Testis (tissue), 3 donors: ENCODE data around the gene MEIS2. TPM values are rescaled to one million over a fixed set of nuclear protein-coding genes. Genes with fewer than 3 reads are reported as not detected.

ENCODE experiments used
- DNase-seq: peaks from one replicate; pipeline ENCODE4 v3.0.0-alpha.2; 2019
- H3K27ac ChIP-seq, 2 donors: fragments of 200-600 bp; sonication (generic); one replicate each; pipeline ENCODE4 v1.5.1; 2019
- H3K27me3 ChIP-seq: fragments of 200-600 bp; sonication (generic); one replicate; pipeline ENCODE4 v1.5.1; 2019
- H3K36me3 ChIP-seq: fragments of 200-600 bp; sonication (generic); one replicate; pipeline ENCODE4 v1.5.1; 2017; ENCODE audit warnings: low read depth; ENCODE audit errors: missing control alignments
- H3K4me1 ChIP-seq: fragments of 200-600 bp; sonication (generic); one replicate; pipeline ENCODE4 v1.5.1; 2019
- H3K4me3 ChIP-seq, 2 donors: fragments of 200-600 bp; sonication (generic); one replicate each; pipeline ENCODE4 v1.5.1; 2017 to 2019
- H3K9me3 ChIP-seq: fragments of 200-600 bp; sonication (generic); one replicate; pipeline ENCODE4 v1.5.1; 2017
- CTCF ChIP-seq, 3 experiments: fragments of 450-650 bp in 2 of 3; fragments of 200-600 bp in 1 of 3; sonication (generic) in 1 of 3; IDR thresholded peaks; one replicate each; pipeline ENCODE4 v1.5.1; 2016 to 2019; ENCODE audit warnings: antibody characterized with exemption in 3 of 3, mild to moderate bottlenecking in 2 of 3, moderate library complexity in 1 of 3
- POLR2A ChIP-seq: fragments of 450-650 bp; IDR thresholded peaks from one replicate; pipeline ENCODE4 v1.6.1; 2017; ENCODE audit warnings: antibody characterized with exemption, mild to moderate bottlenecking, moderate library complexity
- WGBS, 2 donors: methylation state at CpG; one replicate each; pipeline ENCODE4 v1.1.5; 2018; 5-methylcytosine and 5-hydroxymethylcytosine counted together
- intact Hi-C: fragments of 100-400 bp; cut with DNase I; formaldehyde crosslinking; loops from one replicate; pipeline ENCODE4 v1.15.1; 2023; ENCODE audit warnings: low total_unique reads
- polyA plus RNA-seq: library from polyadenylated mRNA; stranded (reverse); fragments of 350-450 nt; fragmentation: Illumina TruSeq; extraction: RNeasy Lipid Tissue Mini Kit (QIAGEN cat#74804); gene quantifications from one replicate; pipeline ENCODE4 v1.2.3, GENCODE V29; 2014; ENCODE audit warnings: low read depth, low replicate concordance; ENCODE audit not compliant: insufficient read depth
- total RNA-seq, 2 donors: library from RNA; depleted of rRNA; stranded (reverse); fragments of >200 nt; gene quantifications; one replicate each; pipeline ENCODE4 v1.2.3, GENCODE V29; 2016

MEIS2 gene
- total and polyA plus RNA-seq, 3 donors from 2014 or later = 7.0 to 19.4 (median 15.7) TPM

- Histone ChIP-seq H3K27ac (peak overlapping the region; percentile 88 to 94), H3K27me3 (no peaks in the 10 kb centered on the region), H3K4me1 (peaks cover 6% of the 10 kb centered on the region), H3K9me3 (no peaks in the 10 kb centered on the region), H3K4me3 (peak overlapping the region; percentile 77 to 82), H3K36me3 (no peaks in the 10 kb centered on the region)
- TF ChIP-seq POLR2A (no peak), CTCF (IDR thresholded peaks at IDR 0.05) (no peak)
- peak; percentile 37 for DNase-seq
- WGBS, 2 donors = 2 to 3% methylated on average over 38 of the region's 38 CpGs
- intact Hi-C loops = no loop called here
Observed at GRCh38 chr15:37102305-37103162, 2.2 kb upstream of the MEIS2 start.

GRCh38 chr15:37101980-37102304, 1.6 kb upstream of the MEIS2 start:
- 0 to 3% methylated on average over 15 of the region's 15 CpGs for WGBS, 2 donors
- TF ChIP-seq POLR2A = no peak
- TF ChIP-seq CTCF (IDR thresholded peaks at IDR 0.05) = no peak
- Histone ChIP-seq H3K4me1 (peaks cover 6% of the 10 kb centered on the region), H3K4me3 (peak overlapping the region; percentile 77 to 82), H3K9me3 (no peaks in the 10 kb centered on the region), H3K27ac (peak overlapping the region; percentile 88 to 94), H3K27me3 (no peaks in the 10 kb centered on the region), H3K36me3 (no peaks in the 10 kb centered on the region)
- DNase-seq = peak; percentile 50
- intact Hi-C loops = no loop called here

- H3K27me3 ChIP-seq = no peaks in the 10 kb centered on the region
- no peak for DNase-seq
- no peaks in the 10 kb centered on the region for H3K4me1 ChIP-seq
- H3K27ac ChIP-seq = peak overlapping the region; percentile 88 to 94
- intact Hi-C loops = no loop called here
- no peaks in the 10 kb centered on the region for H3K9me3 ChIP-seq
- peak overlapping the region; percentile 77 to 82 for H3K4me3 ChIP-seq
- TF ChIP-seq POLR2A = no peak
- no peak for TF ChIP-seq CTCF (IDR thresholded peaks at IDR 0.05)
- 1% methylated on average over 11 of the region's 11 CpGs for WGBS, 2 donors
- H3K36me3 ChIP-seq = no peaks in the 10 kb centered on the region
Observed at GRCh38 chr15:37100966-37101215, 542 bp upstream of the MEIS2 start.

- intact Hi-C loops = no loop called here
- DNase-seq = peak; percentile 37
- H3K27me3 ChIP-seq = no peaks in the 10 kb centered on the region
Observed at GRCh38 chr15:37099319-37100108, 835 bp downstream of the MEIS2 start.

More at GRCh38 chr15:37099319-37100108, 835 bp downstream of the MEIS2 start:
- no peaks in the 10 kb centered on the region for H3K9me3 ChIP-seq
- 0 to 1% methylated on average over 21 of the region's 21 CpGs for WGBS, 2 donors
- peaks cover 3% of the 10 kb centered on the region for H3K4me1 ChIP-seq
- H3K36me3 ChIP-seq = no peaks in the 10 kb centered on the region
- peak overlapping the region; percentile 88 to 94 for H3K27ac ChIP-seq
- peak overlapping the region; percentile 77 to 82 for H3K4me3 ChIP-seq
- no peak for TF ChIP-seq POLR2A
- TF ChIP-seq CTCF (IDR thresholded peaks at IDR 0.05) = no peak
